Nucleus accumbens (tissue), 56 donors: ENCODE measurements around the gene ZBTB20.

Experiments used
- DNase-seq, 56 donors: peaks; one replicate each; lab custom pipeline; 2025; lab: John Stamatoyannopoulos, UW

The ZBTB20 gene

GRCh38 chr3:115040246-115040645, 106.8 kb downstream of the ZBTB20 start:
- DNase-seq, result no peak

DNA sequence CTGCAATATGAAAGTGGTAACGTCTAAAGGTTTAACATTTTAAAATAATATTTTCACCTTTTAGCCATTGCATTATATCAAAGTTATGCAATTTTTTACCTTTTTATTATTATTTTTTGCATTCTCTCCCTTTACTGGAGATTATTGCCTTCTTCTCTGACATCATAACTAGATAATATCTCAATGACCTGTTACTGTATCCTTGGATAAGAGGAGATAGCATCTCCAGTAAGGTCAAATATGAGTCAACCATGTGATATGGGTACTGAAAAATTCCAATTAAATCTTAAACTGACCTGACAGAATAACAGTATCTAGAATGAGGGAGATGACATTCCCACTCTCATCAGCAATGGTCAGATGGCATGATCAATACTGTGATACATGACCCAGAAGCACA, 108.3 kb downstream of the ZBTB20 start:
- no peak for DNase-seq

DNA sequence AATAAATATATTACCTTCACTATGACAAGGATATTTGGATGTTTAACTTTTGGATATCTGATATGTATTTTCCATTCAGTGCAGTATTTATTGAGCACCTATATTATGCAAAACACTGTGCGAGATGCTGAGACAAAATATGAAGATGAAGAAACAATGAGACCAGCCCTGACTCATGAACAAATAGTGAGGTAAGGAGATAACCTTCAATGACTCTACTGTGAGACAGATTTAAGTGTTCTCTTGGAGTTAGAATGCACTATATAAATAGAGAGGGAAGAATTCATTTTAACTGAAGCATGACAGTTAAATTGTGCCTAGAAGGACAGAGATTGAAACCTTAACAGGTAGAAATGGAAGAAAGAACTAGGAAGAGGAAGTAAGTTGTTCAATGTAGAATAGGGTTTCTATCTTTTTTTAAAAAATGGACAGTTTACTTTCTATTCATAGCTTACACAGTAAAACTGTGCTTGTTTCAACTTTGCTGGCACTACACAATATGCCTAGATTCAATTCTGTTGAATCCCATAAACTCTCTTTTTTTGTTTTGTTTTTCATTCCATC, 124.2 kb downstream of the ZBTB20 start:
- DNase-seq, result no peak

DNA sequence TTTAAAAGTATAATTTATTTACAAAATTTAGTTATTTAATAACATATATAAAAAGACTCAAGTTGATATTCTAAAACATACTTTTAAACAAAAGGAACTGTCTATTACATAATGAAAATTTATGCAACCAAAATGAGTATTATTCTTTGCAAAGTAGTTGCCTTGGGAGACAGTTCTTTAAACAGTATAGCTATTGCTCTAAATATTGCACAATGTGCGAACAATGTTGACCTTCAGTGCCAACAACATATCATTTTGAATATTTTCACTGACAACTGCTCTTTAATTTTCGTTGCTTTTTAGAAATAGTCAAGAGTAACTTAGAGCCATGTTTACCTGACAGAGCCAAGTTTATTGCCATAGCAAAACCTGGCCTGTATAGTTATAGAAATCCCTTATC, 124.9 kb downstream of the ZBTB20 start:
- DNase-seq, result no peak

DNA sequence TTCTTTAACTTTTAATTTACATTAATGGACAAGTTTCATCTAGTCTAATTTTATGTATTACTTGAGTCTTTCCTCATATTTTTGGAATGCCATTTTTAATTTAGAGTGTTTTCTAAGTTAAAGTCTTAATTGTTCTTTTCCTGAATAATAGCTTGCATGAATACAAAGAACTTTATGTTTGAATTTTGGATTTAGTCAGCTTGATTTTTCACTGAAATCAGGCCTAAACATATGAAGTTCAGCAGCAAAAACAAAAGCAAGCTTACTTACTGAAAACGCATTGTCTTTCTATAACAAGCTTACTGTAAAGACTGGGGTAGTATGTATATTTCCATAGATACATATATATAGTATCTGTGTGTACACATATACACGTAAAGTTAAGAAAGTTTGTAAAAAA, 126.0 kb downstream of the ZBTB20 start:
- DNase-seq, result no peak

GRCh38 chr3:115019900-115020299, 127.2 kb downstream of the ZBTB20 start:
- no peak for DNase-seq

GRCh38 chr3:115018694-115019093, 128.4 kb downstream of the ZBTB20 start:
- DNase-seq, result no peak

DNA sequence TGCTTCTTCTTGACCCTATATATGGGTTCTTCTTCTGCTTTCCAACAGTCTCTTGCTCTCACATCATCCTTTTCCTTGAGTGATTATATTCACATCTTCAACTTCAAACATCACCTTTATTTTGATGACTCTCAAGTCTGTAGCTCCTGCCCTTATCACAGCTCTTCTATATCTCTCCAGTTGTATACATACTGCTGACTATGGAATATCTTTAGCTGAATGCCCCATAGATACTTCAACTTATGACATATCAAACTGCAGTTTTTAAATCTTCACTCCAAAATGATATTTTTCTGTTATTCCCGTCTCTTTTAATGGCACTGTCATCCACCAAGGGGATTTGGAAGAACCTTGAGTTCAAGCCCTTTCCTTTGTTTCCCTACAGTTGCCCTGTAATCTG, 139.1 kb downstream of the ZBTB20 start:
- no peak for DNase-seq

- no peak for DNase-seq
Observed at GRCh38 chr3:115004201-115005140, 142.6 kb downstream of the ZBTB20 start.

DNA sequence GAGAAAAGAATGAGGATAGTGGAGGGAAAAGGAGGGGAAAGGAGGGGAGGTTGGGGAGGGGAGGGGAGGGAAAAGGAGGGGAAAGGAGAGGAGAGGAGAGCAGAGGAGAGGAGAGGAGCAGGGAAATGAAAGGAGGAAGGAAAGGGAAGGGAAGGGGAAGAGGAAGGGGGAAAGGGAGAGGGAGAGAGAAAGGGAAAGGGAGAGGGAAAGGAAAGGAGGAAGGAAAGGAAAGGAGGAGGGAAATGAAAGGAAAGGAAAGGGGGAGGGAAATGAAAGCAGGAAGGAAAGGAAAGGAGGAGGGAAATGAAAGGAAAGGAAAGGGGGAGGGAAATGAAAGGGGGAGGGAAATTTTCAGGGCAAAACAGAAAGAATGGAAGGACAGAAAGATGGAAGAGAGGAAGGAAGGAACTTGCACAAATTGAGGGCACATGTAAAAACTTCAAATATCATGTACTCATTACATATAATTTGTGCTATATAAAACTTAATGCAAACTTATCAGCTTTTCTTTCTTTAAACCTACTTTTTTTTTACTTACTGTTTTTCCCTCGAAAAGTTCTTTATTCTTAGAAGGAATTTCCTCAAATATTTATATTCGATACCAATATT, 148.0 kb downstream of the ZBTB20 start:
- no peak for DNase-seq

DNA sequence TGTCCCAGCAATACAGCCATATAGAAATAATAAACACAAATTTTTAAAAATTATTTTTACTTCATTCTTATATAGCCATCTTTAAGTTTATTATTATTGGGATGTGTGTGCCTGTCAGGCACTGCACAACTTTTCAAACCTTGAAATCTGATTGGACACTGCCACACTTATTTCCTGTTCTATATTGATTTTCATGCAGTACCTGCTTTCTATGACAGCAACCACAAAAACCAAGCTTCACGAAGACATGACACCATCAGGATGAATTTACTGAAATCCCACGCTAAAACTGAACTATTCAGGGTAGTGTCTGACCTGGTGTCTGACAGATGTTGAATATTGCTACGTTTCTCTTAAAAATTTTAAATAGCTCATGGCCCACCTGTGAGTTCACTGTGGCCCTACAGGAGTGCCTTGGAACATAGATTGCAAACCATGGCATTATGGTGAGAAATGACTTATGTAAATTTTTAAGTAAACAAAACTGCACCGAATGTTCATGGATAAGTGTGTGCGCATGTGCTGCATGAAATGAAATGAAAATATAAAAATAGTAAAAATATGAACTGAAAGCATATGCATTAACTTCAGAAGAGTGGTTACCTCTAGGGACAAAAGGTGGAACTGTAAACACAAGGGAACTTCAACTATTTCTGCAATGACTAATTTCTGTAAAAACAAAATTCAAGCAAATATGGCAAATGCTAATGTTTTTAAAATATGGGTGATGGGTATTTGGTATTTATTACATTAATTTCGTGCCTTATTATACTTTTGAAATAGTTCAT, 152.3 kb downstream of the ZBTB20 start:
- no peak for DNase-seq

GRCh38 chr3:114985776-114986175, 161.3 kb downstream of the ZBTB20 start:
- no peak for DNase-seq

DNA sequence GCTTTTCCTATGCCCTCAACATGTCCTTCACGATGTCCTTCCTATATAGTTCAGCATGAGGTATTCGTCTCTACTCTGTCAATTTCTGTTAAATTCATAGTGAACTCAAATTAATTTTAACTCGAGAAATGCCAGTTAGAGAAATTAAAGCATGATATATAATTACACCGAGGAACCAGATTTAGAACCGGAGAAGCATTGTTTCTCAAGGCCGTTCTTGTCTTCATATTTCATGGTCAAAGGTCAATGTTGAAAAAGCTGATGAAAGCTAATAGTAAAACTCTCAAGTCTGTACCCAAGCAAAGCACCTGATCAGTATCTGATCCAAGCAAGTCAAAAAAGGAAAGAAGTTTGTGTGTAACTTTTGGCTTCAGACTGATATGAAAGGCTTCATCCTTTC, 163.8 kb downstream of the ZBTB20 start:
- no peak for DNase-seq

DNA sequence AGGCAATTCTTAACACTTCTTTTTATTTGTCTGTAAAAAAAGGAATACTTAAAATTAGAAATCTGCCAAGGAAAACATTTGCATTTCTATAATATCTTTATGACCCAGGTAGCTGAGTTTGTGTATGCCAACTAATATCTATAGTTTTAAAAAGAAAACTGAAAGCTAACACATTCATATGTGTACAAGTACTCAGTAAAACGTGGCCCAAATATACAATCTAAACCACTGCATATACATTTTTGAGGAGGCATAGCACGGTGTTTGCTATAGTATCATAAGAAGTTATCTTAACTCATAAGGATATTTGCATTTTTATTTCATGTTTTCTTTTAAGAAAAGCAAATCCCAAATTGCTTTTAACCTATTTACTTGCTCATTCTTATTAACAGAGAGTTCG, 172.7 kb downstream of the ZBTB20 start:
- DNase-seq, result no peak

DNA sequence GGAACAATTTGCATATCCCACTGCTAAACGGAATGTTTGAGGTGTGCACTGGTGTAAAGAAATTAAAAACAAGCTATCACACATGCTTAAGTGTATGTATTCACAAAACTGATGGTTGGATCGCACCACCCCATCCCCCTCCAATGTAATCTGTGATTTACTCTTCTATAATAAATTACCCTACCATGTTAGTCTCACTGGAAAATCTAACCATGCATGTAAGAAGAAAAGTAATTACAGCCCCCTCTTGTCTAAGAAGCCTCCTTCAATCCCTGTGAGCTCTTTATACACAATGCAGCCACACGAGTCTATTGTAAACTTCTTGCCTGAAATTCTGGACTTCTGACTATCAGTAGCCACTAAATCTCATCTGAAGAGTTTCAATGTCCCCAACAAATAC, 173.6 kb downstream of the ZBTB20 start:
- peak in 2 of 56 donors; percentile 2 to 4 for DNase-seq

DNA sequence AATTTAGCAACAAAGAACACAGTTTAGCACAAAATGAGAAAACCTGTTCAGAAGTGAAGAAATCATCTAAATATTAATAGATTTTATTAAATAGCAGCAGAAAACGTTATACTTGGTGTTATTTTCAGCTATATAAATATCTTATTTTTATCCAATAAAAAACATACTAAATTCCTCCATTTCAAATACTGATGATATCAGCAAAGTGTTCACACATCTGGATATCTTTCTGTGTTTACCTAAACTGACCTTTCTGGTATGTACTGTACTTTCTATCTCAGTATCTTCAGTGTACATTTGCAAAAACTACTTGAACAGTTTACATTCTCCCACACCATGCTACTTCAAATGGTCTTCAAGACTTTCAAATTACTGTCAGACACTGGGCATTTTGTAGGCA, 179.9 kb downstream of the ZBTB20 start:
- no peak for DNase-seq

DNA sequence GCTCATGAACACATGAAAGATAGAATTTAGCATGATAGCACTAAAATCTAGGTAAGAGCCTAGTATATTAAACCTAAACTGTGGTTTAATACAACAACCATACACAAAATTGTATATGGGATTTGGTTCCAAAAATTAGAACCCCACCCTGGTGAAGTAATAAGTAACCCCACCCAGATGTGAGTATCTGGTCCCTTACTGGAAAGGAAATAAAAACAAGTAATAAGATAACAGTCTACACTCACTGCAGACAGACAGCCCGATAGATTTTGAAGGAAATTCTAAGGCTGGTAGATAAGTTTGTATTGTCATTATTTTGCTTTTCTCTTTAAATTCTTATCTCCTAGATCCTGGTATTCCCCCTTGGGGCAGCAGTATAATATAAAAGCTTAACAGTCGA, 184.9 kb downstream of the ZBTB20 start:
- DNase-seq, result no peak

DNA sequence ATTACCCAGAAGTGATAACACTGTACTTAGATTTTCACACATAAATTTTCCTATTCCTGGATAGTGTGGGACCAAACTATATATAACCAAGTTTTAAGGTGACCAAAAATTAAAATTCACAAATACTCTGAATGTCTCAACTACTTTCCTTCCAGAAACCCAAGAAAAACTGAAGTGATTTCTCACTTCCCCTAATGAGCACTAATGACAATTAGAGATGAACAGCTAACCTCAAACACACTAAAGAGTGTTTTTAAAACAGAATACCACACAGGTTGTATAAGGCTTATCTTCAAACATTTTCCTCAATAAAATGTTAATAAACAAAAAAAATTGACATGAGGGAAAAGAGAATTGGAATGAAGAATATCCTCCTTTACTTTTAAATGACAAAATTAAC, 188.2 kb downstream of the ZBTB20 start:
- no peak for DNase-seq

GRCh38 chr3:114953800-114954199, 193.3 kb downstream of the ZBTB20 start:
- DNase-seq, result no peak

DNA sequence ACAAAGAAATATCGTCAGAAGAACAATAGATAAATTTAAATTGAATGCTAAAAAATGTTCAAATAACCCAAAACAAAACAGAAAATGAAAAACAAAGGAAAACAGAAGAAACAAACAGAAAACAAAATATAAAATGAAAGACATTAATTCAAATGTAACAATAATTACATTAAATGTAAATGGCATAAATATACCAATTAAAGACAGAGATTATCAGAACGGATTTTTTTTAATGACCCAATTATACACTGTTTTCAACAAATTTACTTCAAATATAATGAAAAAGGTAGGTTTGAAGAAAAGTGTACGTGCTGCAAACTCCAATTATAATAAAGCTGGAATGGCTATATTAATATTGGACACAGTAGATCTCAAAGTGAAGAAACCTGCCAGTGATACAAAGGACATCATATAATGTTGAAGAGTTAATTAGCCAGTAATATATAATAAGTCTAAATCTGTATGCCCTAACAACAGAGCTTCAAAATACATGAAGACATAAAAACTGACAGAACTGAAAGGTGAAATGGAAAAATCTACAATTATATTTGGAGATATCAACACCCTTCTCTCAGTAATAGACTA, 193.8 kb downstream of the ZBTB20 start:
- no peak for DNase-seq

DNA sequence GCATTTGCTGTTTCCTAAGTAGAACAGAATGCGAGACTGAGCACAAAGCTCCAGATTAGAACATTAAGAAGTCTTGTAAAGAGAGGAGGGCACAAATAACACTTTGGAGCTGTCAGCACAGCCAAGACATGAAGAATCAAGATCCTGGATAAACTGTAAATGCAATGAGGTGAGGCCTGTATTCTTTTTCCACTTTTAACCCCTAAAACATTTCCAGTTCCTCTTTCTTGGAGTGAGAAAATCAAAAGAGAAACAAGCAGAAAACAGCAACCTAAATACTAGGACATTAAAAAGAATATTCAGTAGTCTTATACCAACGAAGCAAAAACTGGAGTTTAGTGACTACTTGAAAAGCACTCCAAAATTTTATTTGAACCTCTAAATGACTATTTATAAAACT, 204.3 kb downstream of the ZBTB20 start:
- DNase-seq, result no peak
